Adrenal gland (tissue), 12 donors: ENCODE data around the gene MYNN. TPM values are rescaled to one million over a fixed set of nuclear protein-coding genes. Genes with fewer than 3 reads are reported as not detected.

Source experiments
- DNase-seq, 7 donors: peaks; one replicate each; pipeline ENCODE4 v3.0.0-alpha.2; 2019 to 2020
- H3K27ac ChIP-seq, 5 donors: fragments of 200-600 bp; sonication (generic) in 4 of 5; 1 replicate in 3 of 5; 2 replicates in 2 of 5; pipeline versions ENCODE4 v1.5.1 to v1.8.0; 2016 to 2020; ENCODE audit warnings: mild to moderate bottlenecking in 1 of 5
- H3K27me3 ChIP-seq: fragments of 200-600 bp; 2 replicates; pipeline ENCODE4 v1.8.0; 2021
- H3K36me3 ChIP-seq, 2 donors: fragments of 200-600 bp; replicated peaks in 1 of 2; 1 replicate in 1 of 2; 2 replicates in 1 of 2; pipeline versions ENCODE4 v1.5.1 to v1.8.0; 2018 to 2022
- H3K4me1 ChIP-seq, 2 donors: fragments of 200-600 bp; replicated peaks in 1 of 2; 1 replicate in 1 of 2; 2 replicates in 1 of 2; pipeline versions ENCODE4 v1.5.1 to v1.8.0; 2018 to 2021
- H3K4me3 ChIP-seq, 4 donors: fragments of 200-600 bp; sonication (generic) in 3 of 4; one replicate each; pipeline ENCODE4 v1.5.1; 2016 to 2018
- H3K9me3 ChIP-seq, 3 donors: fragments of 200-600 bp; sonication (generic) in 1 of 3; replicated peaks in 1 of 3; 1 replicate in 2 of 3; 2 replicates in 1 of 3; pipeline versions ENCODE4 v1.5.1 to v1.8.0; 2016 to 2021
- POLR2A ChIP-seq, 2 donors: fragments of 450-650 bp; IDR thresholded peaks; one replicate each; pipeline ENCODE4 v1.6.1; 2017; ENCODE audit warnings: antibody characterized with exemption in 2 of 2, mild to moderate bottlenecking in 2 of 2, moderate library complexity in 1 of 2
- WGBS, 4 donors: extraction: QIAGEN DNeasy Blood & Tissue Kit in 2 of 4; methylation state at CpG; one replicate each; pipeline versions ENCODE4 v1.1.5 to v1.1.7; 2013 to 2017; 5-methylcytosine and 5-hydroxymethylcytosine counted together
- intact Hi-C, 2 donors: fragments of 100-400 bp; cut with DNase I; formaldehyde crosslinking; loops; one replicate each; pipeline versions ENCODE4 v1.14.1 to v1.15.0; 2022 to 2023
- polyA plus RNA-seq, 3 donors: library from polyadenylated mRNA; stranded (reverse); fragments of 200-250 nt in 2 of 3; fragments of 350-450 nt in 1 of 3; fragmentation: Illumina TruSeq in 1 of 3; extraction: RNeasy Lipid Tissue Mini Kit (QIAGEN cat#74804) in 1 of 3; gene quantifications; one replicate each; pipeline ENCODE4 v1.2.3, GENCODE V29; 2013 to 2014
- total RNA-seq, 9 donors: library from RNA; depleted of rRNA in 4 of 9; stranded (reverse); fragments of >200 nt in 4 of 9; fragments of 120-200 nt in 1 of 9; fragmentation: NEBNext Ultra II Directional in 1 of 9; extraction: Animal tissue kit (Norgen Biotek cat#: 25700) in 1 of 9; gene quantifications; one replicate each; pipeline versions ENCODE4 v1.1.0 to v1.2.4, GENCODE V29; 2013 to 2023
- TF ChIP-seq, protein P1 (sequence below), 6 experiments: fragments of 450-650 bp in 4 of 6; fragments of 200-600 bp in 2 of 6; sonication (generic) in 1 of 6; IDR thresholded peaks; 1 replicate in 5 of 6; 2 replicates in 1 of 6; pipeline versions ENCODE4 v1.5.1 to v1.8.0; 2016 to 2021; ENCODE audit warnings: antibody characterized with exemption in 6 of 6, mild to moderate bottlenecking in 2 of 6, moderate library complexity in 1 of 6
- donor health status: healthy with polysubstance abuse.
- donor health status: Bipolar disorder and iron deficiency.
- donor health status: DM: yes; HTN: yes; CAD: no.
- donor health status: DM: no; HTN: no; CAD: no.
- donor health status: DM: no; HTN: no; CAD: no.
- donor health status: DM: yes; HTN: yes; CAD: no.

MYNN gene
- total and polyA plus RNA-seq, 12 donors: 6.1 to 20.5 (median 11.0) TPM

DNA sequence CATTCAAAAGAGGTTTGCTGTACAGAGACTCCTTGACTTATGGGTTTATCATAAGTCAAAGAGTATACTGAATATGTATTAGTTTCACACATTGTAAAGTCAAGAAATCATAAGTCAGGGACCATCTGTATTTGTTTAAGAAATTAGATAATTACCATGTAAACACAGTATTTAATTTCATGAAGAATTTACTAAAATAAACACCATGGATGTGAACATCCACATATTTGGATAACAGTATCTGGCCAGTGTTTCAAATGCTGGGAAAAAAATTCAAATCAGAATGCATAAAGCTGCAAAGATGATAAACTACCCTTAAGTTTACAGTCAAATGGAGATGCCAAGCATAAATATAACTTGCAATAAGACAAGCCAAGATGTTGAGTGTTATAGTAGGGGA lies 17.0 kb downstream of the MYNN start:
- Histone ChIP-seq H3K9me3 (no peaks in the 10 kb centered on the region), H3K4me3 (no peak overlapping the region), H3K27ac (no peak overlapping the region), H3K4me1 (no peaks in the 10 kb centered on the region), H3K27me3 (no peaks in the 10 kb centered on the region), H3K36me3 (peaks cover 0 to 37% of the 10 kb centered on the region in 2 donors)
- TF ChIP-seq, protein P1, sequence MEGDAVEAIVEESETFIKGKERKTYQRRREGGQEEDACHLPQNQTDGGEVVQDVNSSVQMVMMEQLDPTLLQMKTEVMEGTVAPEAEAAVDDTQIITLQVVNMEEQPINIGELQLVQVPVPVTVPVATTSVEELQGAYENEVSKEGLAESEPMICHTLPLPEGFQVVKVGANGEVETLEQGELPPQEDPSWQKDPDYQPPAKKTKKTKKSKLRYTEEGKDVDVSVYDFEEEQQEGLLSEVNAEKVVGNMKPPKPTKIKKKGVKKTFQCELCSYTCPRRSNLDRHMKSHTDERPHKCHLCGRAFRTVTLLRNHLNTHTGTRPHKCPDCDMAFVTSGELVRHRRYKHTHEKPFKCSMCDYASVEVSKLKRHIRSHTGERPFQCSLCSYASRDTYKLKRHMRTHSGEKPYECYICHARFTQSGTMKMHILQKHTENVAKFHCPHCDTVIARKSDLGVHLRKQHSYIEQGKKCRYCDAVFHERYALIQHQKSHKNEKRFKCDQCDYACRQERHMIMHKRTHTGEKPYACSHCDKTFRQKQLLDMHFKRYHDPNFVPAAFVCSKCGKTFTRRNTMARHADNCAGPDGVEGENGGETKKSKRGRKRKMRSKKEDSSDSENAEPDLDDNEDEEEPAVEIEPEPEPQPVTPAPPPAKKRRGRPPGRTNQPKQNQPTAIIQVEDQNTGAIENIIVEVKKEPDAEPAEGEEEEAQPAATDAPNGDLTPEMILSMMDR (IDR thresholded peaks at IDR 0.05): no peak
- no peak for TF ChIP-seq POLR2A (IDR thresholded peaks at IDR 0.05)
- intact Hi-C loops: no loop called here
- no peak for DNase-seq

DNA sequence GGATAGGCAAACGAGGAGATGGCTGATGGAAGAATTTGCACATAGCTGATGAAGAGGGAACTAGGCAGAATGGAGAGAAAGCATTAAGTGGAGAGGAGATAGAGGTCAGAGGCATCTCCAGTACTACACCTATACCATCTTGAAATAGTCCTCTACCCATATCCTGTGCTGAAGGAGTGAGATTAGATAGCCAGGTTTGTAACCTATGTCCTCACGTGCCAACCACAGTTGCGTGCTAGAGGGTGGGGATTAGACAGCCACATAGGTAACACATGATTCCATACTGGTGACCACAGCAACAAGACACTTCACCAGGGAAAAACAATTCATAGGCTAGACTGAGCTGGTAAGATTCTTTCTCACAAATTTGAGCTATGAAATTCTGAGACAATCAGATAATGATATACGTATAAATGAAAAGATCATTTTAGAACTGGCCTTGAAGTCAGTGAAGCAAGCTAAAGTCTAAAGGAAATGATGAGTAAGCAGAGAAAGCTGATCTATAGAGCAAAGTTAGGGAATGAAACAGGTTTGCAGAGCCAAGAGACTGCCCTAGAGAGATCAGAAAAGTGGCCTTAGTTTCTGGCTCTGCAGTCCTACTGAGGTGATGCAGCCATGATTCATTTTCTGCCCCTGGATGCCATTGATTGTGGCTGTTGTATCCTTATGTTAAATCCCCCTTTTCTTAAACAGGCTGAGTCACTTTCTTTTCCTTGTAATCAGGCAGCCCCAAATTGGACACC lies 17.7 kb downstream of the MYNN start:
- intact Hi-C loops: no loop called here
- H3K9me3 ChIP-seq: no peaks in the 10 kb centered on the region
- H3K27ac ChIP-seq: no peak overlapping the region
- no peaks in the 10 kb centered on the region for H3K4me1 ChIP-seq
- H3K36me3 ChIP-seq: peaks cover 0 to 30% of the 10 kb centered on the region in 2 donors
- WGBS, 4 donors: 79 to 94% (median 89%) methylated on average over 4 of the region's 4 CpGs
- no peak for TF ChIP-seq POLR2A (IDR thresholded peaks at IDR 0.05)
- TF ChIP-seq, protein P1 (IDR thresholded peaks at IDR 0.05): no peak
- no peaks in the 10 kb centered on the region for H3K27me3 ChIP-seq
- no peak for DNase-seq
- no peak overlapping the region for H3K4me3 ChIP-seq

DNA sequence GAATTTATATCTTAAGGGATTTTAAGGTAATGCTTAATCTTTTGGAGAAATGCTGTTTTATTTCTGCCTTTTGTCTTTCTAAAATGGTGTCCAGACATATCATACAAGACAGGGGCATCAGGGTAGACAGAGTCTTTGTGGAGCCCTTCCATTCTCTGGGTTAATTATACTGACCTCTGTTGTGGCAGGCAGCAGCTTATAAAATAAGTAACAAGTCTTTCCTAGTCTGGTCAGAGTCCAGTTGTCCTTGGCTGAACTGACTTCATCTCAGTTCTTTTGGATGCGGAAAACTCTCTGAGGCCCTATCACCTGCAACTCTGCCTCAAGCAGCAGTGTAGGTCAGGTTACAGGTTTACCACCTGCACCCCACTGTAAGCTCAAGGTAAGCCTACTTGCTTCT lies 19.2 kb downstream of the MYNN start:
- WGBS, 4 donors: 98 to 100% (median 100%) methylated on average over 1 of the region's 1 CpG

DNA sequence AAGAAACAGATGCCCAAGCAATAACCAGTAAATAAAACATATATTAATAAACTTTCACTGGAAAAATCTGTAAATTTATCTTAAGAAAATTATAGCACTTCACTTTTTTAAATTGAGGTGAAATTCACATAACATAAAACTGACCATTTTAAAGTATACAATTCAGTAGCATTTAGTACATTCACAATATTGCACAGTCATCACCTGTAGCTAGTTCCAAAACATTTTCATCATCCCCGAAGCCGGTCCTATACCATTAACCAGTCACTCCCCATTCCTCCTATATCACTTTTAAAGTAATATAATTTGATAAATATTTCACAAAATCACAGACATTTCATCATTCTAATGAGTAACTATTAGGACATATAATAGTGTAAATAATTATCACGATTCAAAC lies 31.5 kb downstream of the MYNN start:
- no peak for DNase-seq
- Histone ChIP-seq H3K4me3 (no peak overlapping the region), H3K27me3 (no peaks in the 10 kb centered on the region), H3K27ac (no peak overlapping the region), H3K4me1 (no peaks in the 10 kb centered on the region), H3K36me3 (no peaks in the 10 kb centered on the region), H3K9me3 (no peaks in the 10 kb centered on the region)
- TF ChIP-seq, protein P1 (IDR thresholded peaks at IDR 0.05): no peak
- no peak for TF ChIP-seq POLR2A (IDR thresholded peaks at IDR 0.05)
- intact Hi-C loops: no loop called here
- 87 to 96% (median 90%) methylated on average over 3 of the region's 3 CpGs for WGBS, 4 donors

More for the DNA sequence above, 19.2 kb downstream of the MYNN start:
- peaks cover 0 to 18% of the 10 kb centered on the region in 2 donors for H3K36me3 ChIP-seq
- no peaks in the 10 kb centered on the region for H3K4me1 ChIP-seq
- H3K27me3 ChIP-seq: no peaks in the 10 kb centered on the region
- no peak overlapping the region for H3K27ac ChIP-seq
- DNase-seq: no peak
- intact Hi-C loops: no loop called here
- TF ChIP-seq, protein P1 (IDR thresholded peaks at IDR 0.05): no peak
- no peak for TF ChIP-seq POLR2A (IDR thresholded peaks at IDR 0.05)
- no peak overlapping the region for H3K4me3 ChIP-seq
- H3K9me3 ChIP-seq: no peaks in the 10 kb centered on the region
